T-helper 17 cell (primary cell): ENCODE data around the gene TMPRSS9. TPM values are rescaled to one million over a fixed set of nuclear protein-coding genes. Genes with fewer than 3 reads are reported as not detected.
"Not testable (repeated sequence)": the region's sequence is repeated elsewhere in the genome, so short reads cannot be mapped to it uniquely, and the experiment has no call there.

Source experiments
- ATAC-seq: fragments of 150-1000 bp; cut with Tn5 transposase; 2 replicates; pipeline ENCODE4 v1.10.0; 2021; ENCODE audit warnings: mild to moderate bottlenecking, moderate library complexity
- DNase-seq, 3 donors: peaks; one replicate each; pipeline versions ENCODE4 v3.0.0 to v3.0.0-alpha.2; 2020 to 2021
- H3K9me3 ChIP-seq: one replicate; pipeline ENCODE4 v1.7.0; 2013; ENCODE audit warnings: low read length, mild to moderate bottlenecking; ENCODE audit not compliant: control insufficient read depth, poor library complexity, severe bottlenecking
- H3K27ac Mint-ChIP-seq: one replicate; pipeline ENCODE4 v1.8.0; 2022; ENCODE audit warnings: mild to moderate bottlenecking, moderate library complexity, mixed read lengths
- H3K27me3 Mint-ChIP-seq: one replicate; pipeline ENCODE4 v1.8.0; 2022; ENCODE audit warnings: mixed read lengths
- H3K36me3 Mint-ChIP-seq: one replicate; pipeline ENCODE4 v1.8.0; 2022; ENCODE audit warnings: low read depth, mixed read lengths
- H3K4me1 Mint-ChIP-seq: one replicate; pipeline ENCODE4 v1.8.0; 2022; ENCODE audit warnings: mild to moderate bottlenecking, mixed read lengths
- H3K4me3 Mint-ChIP-seq: one replicate; pipeline ENCODE4 v1.8.0; 2022; ENCODE audit warnings: mild to moderate bottlenecking, moderate library complexity, mixed read lengths
- total RNA-seq, 4 donors: library from RNA in 2 of 4; stranded (reverse) in 2 of 4; gene quantifications; one replicate each; pipeline ENCODE4 v1.2.3 and lab custom pipeline; 2022 to 2026

The TMPRSS9 gene
- total RNA-seq, 2 donors from 2014 or later, result not detected

GRCh38 chr19:2411709-2412108 lies 51.6 kb downstream of the TMPRSS9 start:
- DNase-seq (no peak), ATAC-seq (no peak)
- Mint-ChIP-seq H3K36me3 (peaks cover 2% of the 10 kb centered on the region), H3K27ac (no peak overlapping the region), H3K4me1 (peaks cover 3% of the 10 kb centered on the region), H3K4me3 (no peak overlapping the region), H3K27me3 (peaks cover 18% of the 10 kb centered on the region)
- H3K9me3 ChIP-seq, result no peaks in the 10 kb centered on the region

GRCh38 chr19:2412449-2412848 lies 52.4 kb downstream of the TMPRSS9 start:
- H3K4me3 Mint-ChIP-seq, result no peak overlapping the region
- H3K4me1 Mint-ChIP-seq, result peaks cover 3% of the 10 kb centered on the region
- no peak for ATAC-seq
- no peaks in the 10 kb centered on the region for H3K9me3 ChIP-seq
- H3K27ac Mint-ChIP-seq, result no peak overlapping the region
- H3K36me3 Mint-ChIP-seq, result peaks cover 2% of the 10 kb centered on the region
- DNase-seq, result no peak
- H3K27me3 Mint-ChIP-seq, result peaks cover 18% of the 10 kb centered on the region

- H3K4me3 Mint-ChIP-seq, result no peak overlapping the region
- DNase-seq (no peak), ATAC-seq (no peak)
- no peak overlapping the region for H3K27ac Mint-ChIP-seq
- peaks cover 18% of the 10 kb centered on the region for H3K27me3 Mint-ChIP-seq
- H3K9me3 ChIP-seq, result no peaks in the 10 kb centered on the region
- peaks cover 2% of the 10 kb centered on the region for H3K36me3 Mint-ChIP-seq
- H3K4me1 Mint-ChIP-seq, result peaks cover 3% of the 10 kb centered on the region
These were observed 53.1 kb downstream of the TMPRSS9 start for GRCh38 chr19:2413159-2413558.

- H3K27me3 Mint-ChIP-seq, result peaks cover 18% of the 10 kb centered on the region
- ATAC-seq, result no peak
- peaks cover 3% of the 10 kb centered on the region for H3K4me1 Mint-ChIP-seq
- no peak overlapping the region for H3K27ac Mint-ChIP-seq
- no peak for DNase-seq
- H3K36me3 Mint-ChIP-seq, result peaks cover 2% of the 10 kb centered on the region
- no peaks in the 10 kb centered on the region for H3K9me3 ChIP-seq
- no peak overlapping the region for H3K4me3 Mint-ChIP-seq
These were observed 53.6 kb downstream of the TMPRSS9 start for GRCh38 chr19:2413629-2414028.

- DNase-seq (no peak), ATAC-seq (no peak)
- H3K27ac Mint-ChIP-seq, result no peak overlapping the region
- H3K36me3 Mint-ChIP-seq, result peaks cover 2% of the 10 kb centered on the region
- peaks cover 4% of the 10 kb centered on the region for H3K27me3 Mint-ChIP-seq
- no peaks in the 10 kb centered on the region for H3K9me3 ChIP-seq
- no peak overlapping the region for H3K4me3 Mint-ChIP-seq
- H3K4me1 Mint-ChIP-seq, result peaks cover 3% of the 10 kb centered on the region
These were observed 55.4 kb downstream of the TMPRSS9 start for GRCh38 chr19:2415281-2415972.

- no peaks in the 10 kb centered on the region for H3K9me3 ChIP-seq
- Mint-ChIP-seq H3K27me3 (no peaks in the 10 kb centered on the region), H3K4me3 (no peak overlapping the region), H3K27ac (no peak overlapping the region), H3K36me3 (peaks cover 2% of the 10 kb centered on the region), H3K4me1 (peaks cover 3% of the 10 kb centered on the region)
- ATAC-seq (no peak), DNase-seq (no peak)
These were observed 55.9 kb downstream of the TMPRSS9 start for GRCh38 chr19:2415973-2416319.

GRCh38 chr19:2416321-2417097 lies 56.4 kb downstream of the TMPRSS9 start:
- no peak overlapping the region for H3K4me3 Mint-ChIP-seq
- DNase-seq (no peak), ATAC-seq (no peak)
- no peaks in the 10 kb centered on the region for H3K9me3 ChIP-seq
- peaks cover 2% of the 10 kb centered on the region for H3K36me3 Mint-ChIP-seq
- H3K4me1 Mint-ChIP-seq, result peaks cover 3% of the 10 kb centered on the region
- H3K27me3 Mint-ChIP-seq, result no peaks in the 10 kb centered on the region
- no peak overlapping the region for H3K27ac Mint-ChIP-seq

- H3K9me3 ChIP-seq, H3K27me3 Mint-ChIP-seq, DNase-seq, H3K27ac Mint-ChIP-seq, ATAC-seq, H3K4me1 Mint-ChIP-seq, H3K36me3 Mint-ChIP-seq, H3K4me3 Mint-ChIP-seq: not testable (repeated sequence)
These were observed 57.4 kb downstream of the TMPRSS9 start for GRCh38 chr19:2417436-2417835.

- ATAC-seq, result no peak
These were observed 57.9 kb downstream of the TMPRSS9 start for GRCh38 chr19:2417881-2418406.

GRCh38 chr19:2419754-2420153 lies 59.7 kb downstream of the TMPRSS9 start:
- no peaks in the 10 kb centered on the region for H3K27me3 Mint-ChIP-seq
- H3K4me1 Mint-ChIP-seq, result no peaks in the 10 kb centered on the region
- H3K4me3 Mint-ChIP-seq, result no peak overlapping the region
- no peak for DNase-seq
- H3K9me3 ChIP-seq, result no peaks in the 10 kb centered on the region
- no peak overlapping the region for H3K27ac Mint-ChIP-seq
- no peak for ATAC-seq
- H3K36me3 Mint-ChIP-seq, result no peaks in the 10 kb centered on the region

More at GRCh38 chr19:2417881-2418406, 57.9 kb downstream of the TMPRSS9 start:
- Mint-ChIP-seq H3K4me3 (no peak overlapping the region), H3K36me3 (no peaks in the 10 kb centered on the region), H3K27me3 (no peaks in the 10 kb centered on the region), H3K4me1 (peaks cover 3% of the 10 kb centered on the region), H3K27ac (no peak overlapping the region)
- no peaks in the 10 kb centered on the region for H3K9me3 ChIP-seq
- DNase-seq, result no peak

- ATAC-seq (no peak), DNase-seq (no peak)
- H3K36me3 Mint-ChIP-seq, result no peaks in the 10 kb centered on the region
- no peaks in the 10 kb centered on the region for H3K27me3 Mint-ChIP-seq
- no peak overlapping the region for H3K27ac Mint-ChIP-seq
- no peak overlapping the region for H3K4me3 Mint-ChIP-seq
- H3K4me1 Mint-ChIP-seq, result no peaks in the 10 kb centered on the region
- no peaks in the 10 kb centered on the region for H3K9me3 ChIP-seq
These were observed 60.4 kb downstream of the TMPRSS9 start for GRCh38 chr19:2420490-2420889.

GRCh38 chr19:2421581-2422306 lies 61.7 kb downstream of the TMPRSS9 start:
- H3K27ac Mint-ChIP-seq, result no peak overlapping the region
- no peak overlapping the region for H3K4me3 Mint-ChIP-seq
- peaks cover 2% of the 10 kb centered on the region for H3K4me1 Mint-ChIP-seq
- DNase-seq, result no peak
- no peak for ATAC-seq
- H3K36me3 Mint-ChIP-seq, result no peaks in the 10 kb centered on the region
- H3K27me3 Mint-ChIP-seq, result no peaks in the 10 kb centered on the region
- no peaks in the 10 kb centered on the region for H3K9me3 ChIP-seq
